Activated CD4-positive, CD25-positive, alpha-beta regulatory T cell treated with anti-CD3 and anti-CD28 coated beads, Interleukin-2, amount 50 U/mL, for 24 hours (primary cell): ENCODE data around the gene ATG16L2.

Experiments
- ATAC-seq, 2 donors: fragments of 150-1000 bp; cut with Tn5 transposase; one replicate each; pipeline ENCODE4 v1.10.0; 2021; ENCODE audit warnings: mild to moderate bottlenecking in 1 of 2, moderate library complexity in 1 of 2

The ATG16L2 gene

GRCh38 chr11:72814286-72815109 is at the start of gene ATG16L2:
Gene ATG16L2, plus strand, starts transcription at chr11:72814411. Its CDS starts 35 bp downstream, at chr11:72814446.
- ATAC-seq, result peak; percentile 66 to 71

- ATAC-seq, result no peak
Observed at GRCh38 chr11:72764503-72764902, 49.7 kb upstream of the ATG16L2 start.

- ATAC-seq, result no peak
Observed at GRCh38 chr11:72766152-72766902, 47.9 kb upstream of the ATG16L2 start.

GRCh38 chr11:72767203-72768062 is 46.8 kb upstream of the ATG16L2 start:
- ATAC-seq, result no peak

- no peak for ATAC-seq
Observed at GRCh38 chr11:72768581-72768980, 45.6 kb upstream of the ATG16L2 start.

- no peak for ATAC-seq
Observed at GRCh38 chr11:72769680-72770079, 44.5 kb upstream of the ATG16L2 start.

GRCh38 chr11:72770799-72771198 is 43.4 kb upstream of the ATG16L2 start:
- ATAC-seq, result no peak

- no peak for ATAC-seq
Observed at GRCh38 chr11:72771507-72771906, 42.7 kb upstream of the ATG16L2 start.

- no peak for ATAC-seq
Observed at GRCh38 chr11:72772059-72772458, 42.2 kb upstream of the ATG16L2 start.

- no peak for ATAC-seq
Observed at GRCh38 chr11:72773291-72773690, 40.9 kb upstream of the ATG16L2 start.

GRCh38 chr11:72773696-72774095 is 40.5 kb upstream of the ATG16L2 start:
- ATAC-seq, result no peak

GRCh38 chr11:72774499-72774898 is 39.7 kb upstream of the ATG16L2 start:
- ATAC-seq, result no peak

- no peak for ATAC-seq
Observed at GRCh38 chr11:72775288-72776110, 38.7 kb upstream of the ATG16L2 start.

- no peak for ATAC-seq
Observed at GRCh38 chr11:72776117-72776843, 37.9 kb upstream of the ATG16L2 start.

GRCh38 chr11:72776844-72777754 is 37.1 kb upstream of the ATG16L2 start:
- no peak for ATAC-seq

GRCh38 chr11:72777755-72778278 is 36.4 kb upstream of the ATG16L2 start:
- ATAC-seq, result no peak

- ATAC-seq, result no peak
Observed at GRCh38 chr11:72778535-72779494, 35.4 kb upstream of the ATG16L2 start.

- no peak for ATAC-seq
Observed at GRCh38 chr11:72779495-72780128, 34.6 kb upstream of the ATG16L2 start.
